MM.1S (cell line): ENCODE results near the gene DHCR7.

ENCODE experiments used
- DNase-seq: peaks from one replicate; pipeline ENCODE4 v3.0.0-alpha.2; 2015
- H2AFZ ChIP-seq: fragments of 300-600 bp; sonication (generic); 2 replicates; pipeline ENCODE4 v1.6.0; 2016; ENCODE audit warnings: antibody characterized with exemption, low read length
- H3F3A ChIP-seq: fragments of 300-600 bp; sonication (generic); 2 replicates; pipeline ENCODE4 v1.6.1; 2016; ENCODE audit warnings: mild to moderate bottlenecking, antibody characterized with exemption, low read length, moderate library complexity, mixed read lengths; ENCODE audit not compliant: insufficient read depth
- H3K27ac ChIP-seq: fragments of 300-600 bp; sonication (generic); 2 replicates; pipeline ENCODE4 v1.5.1; 2016; ENCODE audit warnings: mild to moderate bottlenecking, low read length
- H3K27me3 ChIP-seq: fragments of 300-600 bp; sonication (generic); replicated peaks from 2 replicates; pipeline ENCODE4 v1.6.0; 2016; ENCODE audit warnings: low read length; ENCODE audit not compliant: insufficient read depth
- H3K36me3 ChIP-seq: fragments of 300-600 bp; sonication (generic); replicated peaks from 2 replicates; pipeline ENCODE4 v1.6.1; 2016; ENCODE audit warnings: mild to moderate bottlenecking, low read length, mixed read lengths; ENCODE audit not compliant: insufficient read depth
- H3K4me1 ChIP-seq: fragments of 300-600 bp; sonication (generic); 2 replicates; pipeline ENCODE4 v1.6.1; 2016; ENCODE audit warnings: low read length, mixed read lengths
- H3K4me2 ChIP-seq: fragments of 300-600 bp; sonication (generic); 2 replicates; pipeline ENCODE4 v1.6.0; 2016; ENCODE audit warnings: low read depth, low read length
- H3K4me3 ChIP-seq: fragments of 300-600 bp; sonication (generic); 2 replicates; pipeline ENCODE4 v1.5.1; 2016; ENCODE audit warnings: low read length, mixed read lengths
- H3K79me2 ChIP-seq: fragments of 300-600 bp; sonication (generic); 2 replicates; pipeline ENCODE4 v1.6.1; 2016; ENCODE audit warnings: mixed run types, low read length, mixed read lengths
- H3K9ac ChIP-seq: fragments of 300-600 bp; sonication (generic); 2 replicates; pipeline ENCODE4 v1.6.1; 2016; ENCODE audit warnings: low read length, mixed read lengths
- H3K9me2 ChIP-seq: fragments of 300-600 bp; sonication (generic); replicated peaks from 2 replicates; pipeline ENCODE4 v1.6.1; 2016; ENCODE audit warnings: mild to moderate bottlenecking, low read length, mixed read lengths; ENCODE audit not compliant: insufficient read depth
- H3K9me3 ChIP-seq: fragments of 300-600 bp; sonication (generic); replicated peaks from 2 replicates; pipeline ENCODE4 v1.6.1; 2016; ENCODE audit warnings: mild to moderate bottlenecking, low read length, mixed read lengths; ENCODE audit not compliant: insufficient read depth
- H4K20me1 ChIP-seq: fragments of 300-600 bp; sonication (generic); 2 replicates; pipeline ENCODE4 v1.6.1; 2016; ENCODE audit warnings: mild to moderate bottlenecking, low read length, moderate library complexity, mixed read lengths; ENCODE audit not compliant: insufficient read depth
- EZH2 ChIP-seq: fragments of 300-600 bp; sonication (generic); optimal IDR thresholded peaks from 2 replicates; pipeline ENCODE3; 2017; ENCODE audit warnings: low read depth, mild to moderate bottlenecking, antibody characterized with exemption, low read length, mixed read lengths
- EZH2phosphoT487 ChIP-seq: fragments of 300-600 bp; sonication (generic); IDR thresholded peaks from 2 replicates; pipeline ENCODE4 v1.6.1; 2018; ENCODE audit warnings: antibody characterized with exemption, low read length
- TF ChIP-seq, protein P1 (sequence below): fragments of 300-600 bp; sonication (generic); IDR thresholded peaks from 2 replicates; pipeline ENCODE4 v1.5.1; 2016; ENCODE audit warnings: antibody characterized with exemption, low read length, mixed read lengths

DHCR7 gene

DNA sequence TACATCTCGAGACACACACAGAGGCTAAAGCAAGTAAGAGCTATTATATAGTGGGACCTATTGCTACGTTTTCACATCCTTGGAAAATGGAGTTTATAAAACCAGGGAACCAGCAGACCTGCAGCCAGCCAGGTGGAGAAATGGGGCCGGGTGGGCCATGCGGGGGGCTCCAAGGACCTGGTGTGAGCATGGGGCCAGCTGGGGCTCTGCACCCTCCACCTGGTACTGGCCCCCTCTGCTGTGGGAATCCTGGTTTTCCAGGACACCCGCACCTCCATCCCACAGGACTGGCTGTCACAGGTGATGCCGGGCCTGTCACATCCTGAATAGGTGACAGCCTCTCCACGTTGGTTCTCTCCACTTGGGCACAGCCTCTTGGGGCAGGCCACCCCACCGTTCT lies 11.3 kb downstream of the DHCR7 start:
- TF ChIP-seq EZH2phosphoT487 (no peak), EZH2 (no peak)
- TF ChIP-seq, protein P1, sequence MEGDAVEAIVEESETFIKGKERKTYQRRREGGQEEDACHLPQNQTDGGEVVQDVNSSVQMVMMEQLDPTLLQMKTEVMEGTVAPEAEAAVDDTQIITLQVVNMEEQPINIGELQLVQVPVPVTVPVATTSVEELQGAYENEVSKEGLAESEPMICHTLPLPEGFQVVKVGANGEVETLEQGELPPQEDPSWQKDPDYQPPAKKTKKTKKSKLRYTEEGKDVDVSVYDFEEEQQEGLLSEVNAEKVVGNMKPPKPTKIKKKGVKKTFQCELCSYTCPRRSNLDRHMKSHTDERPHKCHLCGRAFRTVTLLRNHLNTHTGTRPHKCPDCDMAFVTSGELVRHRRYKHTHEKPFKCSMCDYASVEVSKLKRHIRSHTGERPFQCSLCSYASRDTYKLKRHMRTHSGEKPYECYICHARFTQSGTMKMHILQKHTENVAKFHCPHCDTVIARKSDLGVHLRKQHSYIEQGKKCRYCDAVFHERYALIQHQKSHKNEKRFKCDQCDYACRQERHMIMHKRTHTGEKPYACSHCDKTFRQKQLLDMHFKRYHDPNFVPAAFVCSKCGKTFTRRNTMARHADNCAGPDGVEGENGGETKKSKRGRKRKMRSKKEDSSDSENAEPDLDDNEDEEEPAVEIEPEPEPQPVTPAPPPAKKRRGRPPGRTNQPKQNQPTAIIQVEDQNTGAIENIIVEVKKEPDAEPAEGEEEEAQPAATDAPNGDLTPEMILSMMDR: no peak
- Histone ChIP-seq H2AFZ (no peak overlapping the region), H3K36me3 (no peaks in the 10 kb centered on the region), H3K4me2 (no peak overlapping the region), H3K9me2 (no peaks in the 10 kb centered on the region), H3K4me3 (no peak overlapping the region), H3K27me3 (no peaks in the 10 kb centered on the region), H3K27ac (no peak overlapping the region), H3K9me3 (no peaks in the 10 kb centered on the region), H3K4me1 (no peaks in the 10 kb centered on the region), H3F3A (no peaks in the 10 kb centered on the region), H3K79me2 (no peaks in the 10 kb centered on the region), H3K9ac (no peak overlapping the region), H4K20me1 (no peaks in the 10 kb centered on the region)
- no peak for DNase-seq

GRCh38 chr11:71435278-71435951 lies 12.8 kb downstream of the DHCR7 start:
- Histone ChIP-seq H2AFZ (no peak overlapping the region), H3K4me1 (no peaks in the 10 kb centered on the region), H3K9me3 (no peaks in the 10 kb centered on the region), H3F3A (no peaks in the 10 kb centered on the region), H3K9ac (no peak overlapping the region), H3K9me2 (no peaks in the 10 kb centered on the region), H3K27me3 (no peaks in the 10 kb centered on the region), H4K20me1 (no peaks in the 10 kb centered on the region), H3K4me2 (no peak overlapping the region), H3K79me2 (no peaks in the 10 kb centered on the region), H3K27ac (no peak overlapping the region), H3K4me3 (no peak overlapping the region), H3K36me3 (no peaks in the 10 kb centered on the region)
- TF ChIP-seq EZH2phosphoT487: no peak
- no peak for TF ChIP-seq EZH2
- TF ChIP-seq, protein P1: no peak
- DNase-seq: no peak

DNA sequence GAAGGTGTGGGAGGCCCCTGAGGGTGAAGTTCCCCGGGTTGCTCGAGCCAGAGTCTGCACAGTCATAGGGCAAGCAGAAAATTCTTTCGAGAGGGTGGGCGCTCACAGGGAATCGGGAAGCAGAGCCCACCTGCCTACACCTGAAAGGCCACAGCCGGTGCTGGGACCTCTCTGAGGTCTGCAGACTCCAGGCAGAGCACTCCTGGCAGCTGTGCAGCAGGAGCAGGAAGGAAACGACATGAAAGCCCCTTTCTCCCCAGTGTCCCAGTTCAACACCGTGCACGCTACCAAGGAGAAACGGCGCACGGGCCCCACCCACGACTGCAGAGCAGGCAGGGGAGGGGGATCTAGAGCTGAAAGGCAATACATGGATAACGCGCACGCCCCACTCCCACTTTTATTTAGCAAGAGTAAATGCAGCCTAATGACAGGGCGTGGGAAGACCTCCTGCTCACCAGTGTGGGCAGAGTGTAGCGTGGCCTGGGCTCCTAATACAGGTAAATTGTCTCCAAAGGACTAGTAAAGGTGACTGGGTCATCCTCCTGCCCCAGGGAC lies 13.5 kb downstream of the DHCR7 start:
- H3K9ac ChIP-seq: no peak overlapping the region
- H3K27ac ChIP-seq: no peak overlapping the region
- H3K36me3 ChIP-seq: no peaks in the 10 kb centered on the region

More for the DNA sequence above, 13.5 kb downstream of the DHCR7 start:
- Histone ChIP-seq H3K4me2 (no peak overlapping the region), H3K9me3 (no peaks in the 10 kb centered on the region), H3K4me3 (no peak overlapping the region), H4K20me1 (no peaks in the 10 kb centered on the region), H3K4me1 (no peaks in the 10 kb centered on the region), H3K79me2 (no peaks in the 10 kb centered on the region), H3F3A (no peaks in the 10 kb centered on the region), H3K27me3 (peaks cover 5% of the 10 kb centered on the region; the same call in 1 of the 2 replicates), H2AFZ (no peak overlapping the region), H3K9me2 (no peaks in the 10 kb centered on the region)
- TF ChIP-seq EZH2: no peak
- no peak for TF ChIP-seq EZH2phosphoT487
- TF ChIP-seq, protein P1: no peak
- DNase-seq: no peak
